K562 (cell line): ENCODE measurements around the gene ASRGL1. TPM values are rescaled to one million over a fixed set of nuclear protein-coding genes. Genes with fewer than 3 reads are reported as not detected.
A peak's percentile ranks its signal among the peaks of the same experiment; 100 is the strongest.

Experiments
- BRD4 ChIP-seq: fragments of 200-600 bp; sonication (generic); IDR thresholded peaks from 2 replicates; pipeline ENCODE4 v1.6.1; 2017; ENCODE audit warnings: inconsistent platforms
- CHD1 ChIP-seq: fragments of 200-600 bp; sonication (generic); IDR thresholded peaks from one replicate; pipeline ENCODE4 v1.6.1; 2012; ENCODE audit warnings: mild to moderate bottlenecking, moderate library complexity, low read length, inconsistent platforms
- DDX20 ChIP-seq: fragments of 450-650 bp; IDR thresholded peaks from 2 replicates; pipeline ENCODE4 v1.6.1; 2016; ENCODE audit warnings: missing genetic modification characterization, low read depth, mild to moderate bottlenecking, missing compliant biosample characterization, moderate library complexity
- HNRNPH1 ChIP-seq: fragments of 200-400 bp; formaldehyde crosslinking; optimal IDR thresholded peaks from 2 replicates; pipeline ENCODE3; 2017; ENCODE audit warnings: low read depth, mild to moderate bottlenecking, low read length, moderate library complexity
- MAFK ChIP-seq: IDR thresholded peaks from 2 replicates; pipeline ENCODE4 v1.6.1; 2011; ENCODE audit warnings: low read length, improper control_type of control experiment
- NUFIP1 ChIP-seq: fragments of 450-650 bp; IDR thresholded peaks from 2 replicates; pipeline ENCODE4 v1.6.1; 2018; ENCODE audit not compliant: partially characterized antibody
- PRMT5 ChIP-seq: sonication (generic); formaldehyde crosslinking; IDR thresholded peaks from 2 replicates; pipeline ENCODE4 v1.5.0; 2020; ENCODE audit warnings: missing genetic modification reagents
- PTTG1 ChIP-seq: fragments of 450-650 bp; IDR thresholded peaks from 2 replicates; pipeline ENCODE4 v1.6.1; 2016; ENCODE audit warnings: low read depth, mild to moderate bottlenecking, missing genetic modification characterization, missing compliant biosample characterization
- RFX5 ChIP-seq: IDR thresholded peaks from 2 replicates; pipeline ENCODE4 v1.6.1; 2011; ENCODE audit warnings: low read depth, mild to moderate bottlenecking, improper control_type of control experiment, low read length
- ZBTB1 ChIP-seq: sonication (generic); formaldehyde crosslinking; IDR thresholded peaks from 2 replicates; pipeline ENCODE4 v1.8.1; 2023; ENCODE audit warnings: missing genetic modification reagents, low read depth, mild to moderate bottlenecking, borderline replicate concordance
- ZFP30 ChIP-seq: fragments of 250-450 bp; sonication (Bioruptor Pico); IDR thresholded peaks from 2 replicates; pipeline ENCODE4 v1.8.0; 2022; ENCODE audit warnings: moderate library complexity, mild to moderate bottlenecking, inconsistent platforms, borderline replicate concordance
- ZKSCAN8 ChIP-seq: fragments of 200-800 bp; sonication (Bioruptor generic); IDR thresholded peaks from 2 replicates; pipeline ENCODE4 v1.6.1; 2016; ENCODE audit warnings: missing genetic modification characterization, missing compliant biosample characterization
- ZNF253 ChIP-seq: fragments of 250-450 bp; sonication (Bioruptor Pico); conservative IDR thresholded peaks from 2 replicates; pipeline ENCODE4 v1.6.1; 2021; ENCODE audit warnings: mild to moderate bottlenecking
- ZNF41 ChIP-seq: fragments of 250-450 bp; sonication (Bioruptor Pico); conservative IDR thresholded peaks from 2 replicates; pipeline ENCODE4 v1.4.0; 2020; ENCODE audit warnings: mild to moderate bottlenecking
- ZNF436 ChIP-seq: fragments of 250-450, 450-650 bp; sonication (Bioruptor Pico); formaldehyde crosslinking; IDR thresholded peaks from 2 replicates; pipeline ENCODE4 v1.7.0; 2020; ENCODE audit warnings: mild to moderate bottlenecking
- ZNF695 ChIP-seq: fragments of 450-650 bp; formaldehyde crosslinking; IDR thresholded peaks from 2 replicates; pipeline ENCODE4 v1.4.0; 2020; ENCODE audit warnings: mild to moderate bottlenecking, moderate library complexity
- polyA plus RNA-seq, 8 experiments: library from polyadenylated mRNA; depleted of rRNA in 4 of 8; stranded (reverse) in 5 of 8; unstranded in 3 of 8; fragments of >200 nt; fragmentation: Nextera tagmentation in 2 of 8; fragmentation: Illumina TruSeq in 1 of 8; extraction: Ambion mirVana in 2 of 8; extraction: Trizol in 1 of 8; gene quantifications; 2 replicates each; pipeline versions ENCODE4 v1.2.1 to v1.2.3, GENCODE V29; 2011 to 2014; ENCODE audit warnings: inconsistent platforms in 1 of 8, missing spikeins in 1 of 8
- total RNA-seq, 7 experiments: library from RNA; depleted of rRNA in 6 of 7; stranded (reverse); fragments of >200 nt in 6 of 7; fragmentation: Illumina TruSeq in 2 of 7; extraction: Trizol in 2 of 7; gene quantifications; 2 replicates each; pipeline versions ENCODE4 v1.2.1 to v1.2.3, GENCODE V29; 2011 to 2021; ENCODE audit warnings: low replicate concordance in 1 of 7
- TF ChIP-seq, protein P1 (sequence below): fragments of 450-650 bp; formaldehyde crosslinking; IDR thresholded peaks from 2 replicates; pipeline ENCODE4 v1.4.0; 2020; ENCODE audit warnings: mild to moderate bottlenecking, moderate library complexity
- TF ChIP-seq, protein P2 (sequence below): fragments of 250-450 bp; sonication (Bioruptor Pico); IDR thresholded peaks from 2 replicates; pipeline ENCODE4 v1.4.0; 2020; ENCODE audit warnings: mild to moderate bottlenecking, moderate library complexity, borderline replicate concordance
- TF ChIP-seq, protein P3 (sequence below): fragments of 450-650 bp; IDR thresholded peaks from 2 replicates; pipeline ENCODE4 v1.6.1; 2016
- TF ChIP-seq, protein P4 (sequence below): sonication (generic); formaldehyde crosslinking; IDR thresholded peaks from 2 replicates; pipeline ENCODE4 v1.8.0; 2022; ENCODE audit warnings: mild to moderate bottlenecking, missing genetic modification reagents
- TF ChIP-seq, protein P5 (sequence below): fragments of 450-650 bp; IDR thresholded peaks from 2 replicates; pipeline ENCODE4 v1.6.1; 2016; ENCODE audit warnings: borderline replicate concordance

The ASRGL1 gene
- total and polyA plus RNA-seq, 9 of the 15 experiments (the other 6 are each of a cell fraction or from before 2014, with no cell fraction given): 3.1 to 23.0 (median 11.2) TPM

DNA sequence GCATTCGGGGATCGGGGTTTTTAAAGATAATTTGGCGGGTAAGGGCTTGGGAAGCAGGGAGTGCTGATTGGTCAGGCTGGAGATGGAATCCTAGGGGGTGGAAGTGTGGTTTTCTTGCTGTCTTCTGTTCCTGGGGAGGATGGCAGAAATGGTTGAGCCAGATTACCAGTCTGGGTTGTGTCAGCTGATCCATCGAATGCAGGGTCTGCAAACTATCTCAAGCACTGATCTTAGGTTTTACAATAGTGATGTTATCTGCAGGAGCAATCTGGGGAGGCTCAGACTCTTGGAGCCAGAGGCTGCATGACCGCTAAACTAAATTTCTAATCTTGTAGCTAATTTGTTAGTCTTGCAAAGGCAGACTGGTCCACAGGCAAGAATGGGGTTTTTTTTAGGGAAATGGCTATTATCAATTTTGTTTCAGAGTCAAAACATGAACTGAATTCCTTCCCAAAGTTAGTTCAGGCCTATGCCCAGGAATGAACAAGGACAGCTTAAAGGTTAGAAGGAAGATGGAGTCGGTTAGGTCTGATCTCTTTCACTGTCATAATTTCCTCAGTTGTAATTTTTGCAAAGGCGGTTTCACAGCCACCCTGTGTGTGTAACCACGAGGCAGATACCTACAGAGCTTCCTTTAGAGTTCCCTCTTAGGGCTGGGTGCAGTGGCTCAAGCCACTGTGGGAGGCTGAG lies 91.8 kb downstream of the ASRGL1 start (continued):
- TF ChIP-seq, protein P1, sequence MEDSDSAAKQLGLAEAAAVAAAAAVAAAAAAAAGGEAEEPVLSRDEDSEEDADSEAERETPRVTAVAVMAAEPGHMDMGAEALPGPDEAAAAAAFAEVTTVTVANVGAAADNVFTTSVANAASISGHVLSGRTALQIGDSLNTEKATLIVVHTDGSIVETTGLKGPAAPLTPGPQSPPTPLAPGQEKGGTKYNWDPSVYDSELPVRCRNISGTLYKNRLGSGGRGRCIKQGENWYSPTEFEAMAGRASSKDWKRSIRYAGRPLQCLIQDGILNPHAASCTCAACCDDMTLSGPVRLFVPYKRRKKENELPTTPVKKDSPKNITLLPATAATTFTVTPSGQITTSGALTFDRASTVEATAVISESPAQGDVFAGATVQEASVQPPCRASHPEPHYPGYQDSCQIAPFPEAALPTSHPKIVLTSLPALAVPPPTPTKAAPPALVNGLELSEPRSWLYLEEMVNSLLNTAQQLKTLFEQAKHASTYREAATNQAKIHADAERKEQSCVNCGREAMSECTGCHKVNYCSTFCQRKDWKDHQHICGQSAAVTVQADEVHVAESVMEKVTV (CRISPR knock-in tag): 0 out of 2 replicates have a peak, but pooled peaks have one; percentile 4
- TF ChIP-seq, protein P2, sequence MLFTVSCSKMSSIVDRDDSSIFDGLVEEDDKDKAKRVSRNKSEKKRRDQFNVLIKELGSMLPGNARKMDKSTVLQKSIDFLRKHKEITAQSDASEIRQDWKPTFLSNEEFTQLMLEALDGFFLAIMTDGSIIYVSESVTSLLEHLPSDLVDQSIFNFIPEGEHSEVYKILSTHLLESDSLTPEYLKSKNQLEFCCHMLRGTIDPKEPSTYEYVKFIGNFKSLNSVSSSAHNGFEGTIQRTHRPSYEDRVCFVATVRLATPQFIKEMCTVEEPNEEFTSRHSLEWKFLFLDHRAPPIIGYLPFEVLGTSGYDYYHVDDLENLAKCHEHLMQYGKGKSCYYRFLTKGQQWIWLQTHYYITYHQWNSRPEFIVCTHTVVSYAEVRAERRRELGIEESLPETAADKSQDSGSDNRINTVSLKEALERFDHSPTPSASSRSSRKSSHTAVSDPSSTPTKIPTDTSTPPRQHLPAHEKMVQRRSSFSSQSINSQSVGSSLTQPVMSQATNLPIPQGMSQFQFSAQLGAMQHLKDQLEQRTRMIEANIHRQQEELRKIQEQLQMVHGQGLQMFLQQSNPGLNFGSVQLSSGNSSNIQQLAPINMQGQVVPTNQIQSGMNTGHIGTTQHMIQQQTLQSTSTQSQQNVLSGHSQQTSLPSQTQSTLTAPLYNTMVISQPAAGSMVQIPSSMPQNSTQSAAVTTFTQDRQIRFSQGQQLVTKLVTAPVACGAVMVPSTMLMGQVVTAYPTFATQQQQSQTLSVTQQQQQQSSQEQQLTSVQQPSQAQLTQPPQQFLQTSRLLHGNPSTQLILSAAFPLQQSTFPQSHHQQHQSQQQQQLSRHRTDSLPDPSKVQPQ: no peak
- TF ChIP-seq ZNF253 (no peak), HNRNPH1 (no peak), ZBTB1 (CRISPR knock-in tag) (no peak), ZNF695 (CRISPR knock-in tag) (no peak), ZFP30 (no peak), ZNF436 (CRISPR knock-in tag) (no peak), NUFIP1 (no peak), MAFK (no peak), RFX5 (no peak), DDX20 (tag) (peak; percentile 88), BRD4 (no peak), PTTG1 (peak; percentile 83; the same call in 1 of the 2 replicates), CHD1 (no peak), ZNF41 (CRISPR knock-in tag) (peak; percentile 49; the same call in 1 of the 2 replicates), ZKSCAN8 (CRISPR knock-in tag) (no peak), PRMT5 (CRISPR knock-in tag) (no peak)
- TF ChIP-seq, protein P3, sequence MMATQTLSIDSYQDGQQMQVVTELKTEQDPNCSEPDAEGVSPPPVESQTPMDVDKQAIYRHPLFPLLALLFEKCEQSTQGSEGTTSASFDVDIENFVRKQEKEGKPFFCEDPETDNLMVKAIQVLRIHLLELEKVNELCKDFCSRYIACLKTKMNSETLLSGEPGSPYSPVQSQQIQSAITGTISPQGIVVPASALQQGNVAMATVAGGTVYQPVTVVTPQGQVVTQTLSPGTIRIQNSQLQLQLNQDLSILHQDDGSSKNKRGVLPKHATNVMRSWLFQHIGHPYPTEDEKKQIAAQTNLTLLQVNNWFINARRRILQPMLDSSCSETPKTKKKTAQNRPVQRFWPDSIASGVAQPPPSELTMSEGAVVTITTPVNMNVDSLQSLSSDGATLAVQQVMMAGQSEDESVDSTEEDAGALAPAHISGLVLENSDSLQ: no peak
- TF ChIP-seq, protein P4, sequence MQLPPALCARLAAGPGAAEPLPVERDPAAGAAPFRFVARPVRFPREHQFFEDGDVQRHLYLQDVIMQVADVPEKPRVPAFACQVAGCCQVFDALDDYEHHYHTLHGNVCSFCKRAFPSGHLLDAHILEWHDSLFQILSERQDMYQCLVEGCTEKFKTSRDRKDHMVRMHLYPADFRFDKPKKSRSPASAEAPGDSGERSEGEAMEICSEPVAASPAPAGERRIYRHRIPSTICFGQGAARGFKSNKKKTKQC (CRISPR knock-in tag): no peak
- TF ChIP-seq, protein P5, sequence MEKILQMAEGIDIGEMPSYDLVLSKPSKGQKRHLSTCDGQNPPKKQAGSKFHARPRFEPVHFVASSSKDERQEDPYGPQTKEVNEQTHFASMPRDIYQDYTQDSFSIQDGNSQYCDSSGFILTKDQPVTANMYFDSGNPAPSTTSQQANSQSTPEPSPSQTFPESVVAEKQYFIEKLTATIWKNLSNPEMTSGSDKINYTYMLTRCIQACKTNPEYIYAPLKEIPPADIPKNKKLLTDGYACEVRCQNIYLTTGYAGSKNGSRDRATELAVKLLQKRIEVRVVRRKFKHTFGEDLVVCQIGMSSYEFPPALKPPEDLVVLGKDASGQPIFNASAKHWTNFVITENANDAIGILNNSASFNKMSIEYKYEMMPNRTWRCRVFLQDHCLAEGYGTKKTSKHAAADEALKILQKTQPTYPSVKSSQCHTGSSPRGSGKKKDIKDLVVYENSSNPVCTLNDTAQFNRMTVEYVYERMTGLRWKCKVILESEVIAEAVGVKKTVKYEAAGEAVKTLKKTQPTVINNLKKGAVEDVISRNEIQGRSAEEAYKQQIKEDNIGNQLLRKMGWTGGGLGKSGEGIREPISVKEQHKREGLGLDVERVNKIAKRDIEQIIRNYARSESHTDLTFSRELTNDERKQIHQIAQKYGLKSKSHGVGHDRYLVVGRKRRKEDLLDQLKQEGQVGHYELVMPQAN: no peak
